ENCODE data around the gene SCYL1. TPM values are rescaled to one million over a fixed set of nuclear protein-coding genes. Genes with fewer than 3 reads are reported as not detected.

SCYL1 gene
- total RNA-seq, result 74.4 TPM
- long read RNA-seq, transcript SCYL1-201 (18 exons, 2,642 nt), result major isoform, 71 of 196 reads
- long read RNA-seq, transcript SCYL1-203 (18 exons, 2,583 nt), result minor isoform, 30 of 196 reads
- long read RNA-seq, partial matches to known transcripts, result 38 of 196 reads
- long read RNA-seq, other reads (novel, unspliced or antisense), result 49 of 196 reads

GRCh38 chr11:65524741-65525545 lies at the start of gene SCYL1:
Gene SCYL1, plus strand, starts transcription at chr11:65525083. Its CDS starts 71 bp downstream, at chr11:65525154.
- peak within 1 kb of the TSS; percentile 97 for H3K4me3 ChIP-seq
- H3K27me3 ChIP-seq, result no peaks in the 10 kb centered on the region
- peaks cover 39% of the 10 kb centered on the region for H3K4me1 ChIP-seq
- DNase-seq, result peak; percentile 91
- ATAC-seq, result peak; percentile 96
- intact Hi-C loops (cut with DNase I), result no loop called here
- H3K36me3 ChIP-seq, result peaks cover 31% of the 10 kb centered on the region
- no peak for TF ChIP-seq CTCF (IDR thresholded peaks at IDR 0.05)
- H3K9me3 ChIP-seq, result no peaks in the 10 kb centered on the region
- H3K27ac ChIP-seq, result peak within 1 kb of the TSS; percentile 94

- TF ChIP-seq CTCF (IDR thresholded peaks at IDR 0.05), result no peak
- no peaks in the 10 kb centered on the region for H3K36me3 ChIP-seq
- no peaks in the 10 kb centered on the region for H3K9me3 ChIP-seq
- H3K27me3 ChIP-seq, result no peaks in the 10 kb centered on the region
- peaks cover 50% of the 10 kb centered on the region for H3K4me1 ChIP-seq
- ATAC-seq, result no peak
- DNase-seq, result no peak
- intact Hi-C loops (cut with DNase I), result no loop called here
- peak overlapping the region; percentile 99 for H3K27ac ChIP-seq
- H3K4me3 ChIP-seq, result peak overlapping the region; percentile 73
Observed at GRCh38 chr11:65476632-65477148, 48.2 kb upstream of the SCYL1 start.

GRCh38 chr11:65477149-65477965 lies 47.5 kb upstream of the SCYL1 start:
- ATAC-seq, result peak; percentile 96

GRCh38 chr11:65478388-65479183 lies 46.3 kb upstream of the SCYL1 start:
- intact Hi-C loops (cut with DNase I), result no loop called here
- H3K4me3 ChIP-seq, result peak overlapping the region; percentile 73
- no peaks in the 10 kb centered on the region for H3K36me3 ChIP-seq
- H3K9me3 ChIP-seq, result no peaks in the 10 kb centered on the region
- peaks cover 40% of the 10 kb centered on the region for H3K4me1 ChIP-seq
- TF ChIP-seq CTCF (IDR thresholded peaks at IDR 0.05), result no peak
- no peaks in the 10 kb centered on the region for H3K27me3 ChIP-seq
- peak overlapping the region; percentile 99 for H3K27ac ChIP-seq
- peak; percentile 80 for DNase-seq
- no peak for ATAC-seq

More at GRCh38 chr11:65477149-65477965, 47.5 kb upstream of the SCYL1 start:
- H3K9me3 ChIP-seq, result no peaks in the 10 kb centered on the region
- peak overlapping the region; percentile 99 for H3K27ac ChIP-seq
- H3K4me1 ChIP-seq, result peaks cover 47% of the 10 kb centered on the region
- peak overlapping the region; percentile 73 for H3K4me3 ChIP-seq
- DNase-seq, result peak; percentile 99
- intact Hi-C loops (cut with DNase I), result no loop called here
- H3K27me3 ChIP-seq, result no peaks in the 10 kb centered on the region
- no peaks in the 10 kb centered on the region for H3K36me3 ChIP-seq
- no peak for TF ChIP-seq CTCF (IDR thresholded peaks at IDR 0.05)
